HG02763 (cell line): ENCODE results near the gene BTBD18.

Experiments
- ATAC-seq: cut with Tn5 transposase; IDR thresholded peaks from one replicate; pipeline ENCODE4 v1.9.1; 2021; ENCODE audit warnings: mild to moderate bottlenecking, moderate library complexity; ENCODE audit not compliant: unreplicated experiment

BTBD18 gene

GRCh38 chr11:57751676-57752253, at the start of gene BTBD18:
BTBD18 (minus strand) TSS chr11:57751819; CDS start chr11:57751188, 631 bp downstream.
- ATAC-seq, result no peak

- ATAC-seq, result no peak
Observed at GRCh38 chr11:57801183-57801485, 49.5 kb upstream of the BTBD18 start.

GRCh38 chr11:57800444-57801182, 49.0 kb upstream of the BTBD18 start:
- ATAC-seq, result peak; percentile 73

DNA sequence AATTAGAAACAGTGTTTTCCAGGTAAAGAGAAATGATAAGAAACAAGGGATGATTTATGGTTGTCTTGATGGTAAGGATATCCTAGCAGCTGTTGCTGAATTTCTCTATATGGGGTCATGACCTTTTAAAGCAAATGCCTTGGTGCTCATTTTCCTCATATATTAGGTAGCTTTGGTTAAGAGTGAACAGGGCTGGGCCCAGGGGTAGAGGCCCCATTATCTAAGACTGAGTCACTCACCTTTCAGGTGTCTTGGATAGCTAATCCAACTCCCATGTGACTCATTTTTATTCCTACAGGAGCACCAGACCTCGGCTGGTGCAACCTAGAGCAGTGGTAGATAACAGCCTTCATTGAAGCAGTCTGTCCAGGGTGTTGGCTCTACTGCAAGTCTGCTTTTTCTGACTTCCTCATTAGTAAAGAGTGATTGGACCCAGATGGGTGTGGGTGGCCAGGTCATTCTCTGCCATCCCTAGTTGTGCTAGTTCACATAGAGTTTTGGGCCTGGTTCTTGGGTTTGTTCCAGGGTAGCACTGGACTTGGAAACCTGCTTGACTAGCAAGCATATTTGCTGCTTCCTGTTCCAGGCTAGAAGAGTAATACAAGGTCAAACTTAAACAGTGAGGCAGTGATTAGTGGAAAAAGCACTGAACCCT, 47.4 kb upstream of the BTBD18 start:
- ATAC-seq, result no peak

- no peak for ATAC-seq
Observed at GRCh38 chr11:57793351-57794115, 41.9 kb upstream of the BTBD18 start.

DNA sequence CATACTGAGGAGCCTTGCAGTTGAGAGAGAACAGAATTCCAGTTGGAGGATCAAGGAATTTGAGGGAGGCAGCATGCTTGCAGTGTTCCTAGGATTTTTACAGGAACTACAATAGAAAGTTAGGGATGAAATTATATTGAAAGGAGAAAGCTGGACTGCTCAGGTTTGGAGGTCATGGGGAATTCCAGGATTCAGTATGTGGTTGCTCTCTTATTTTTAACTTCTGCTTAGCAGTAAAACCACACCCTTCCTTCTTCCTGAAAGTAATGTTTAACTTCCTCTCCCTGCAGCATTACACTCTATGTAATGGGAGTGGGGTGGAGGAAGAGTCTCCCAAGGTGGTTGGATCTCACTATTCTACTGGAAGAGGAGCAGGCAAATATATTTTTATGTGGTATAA, 41.3 kb upstream of the BTBD18 start:
- no peak for ATAC-seq

DNA sequence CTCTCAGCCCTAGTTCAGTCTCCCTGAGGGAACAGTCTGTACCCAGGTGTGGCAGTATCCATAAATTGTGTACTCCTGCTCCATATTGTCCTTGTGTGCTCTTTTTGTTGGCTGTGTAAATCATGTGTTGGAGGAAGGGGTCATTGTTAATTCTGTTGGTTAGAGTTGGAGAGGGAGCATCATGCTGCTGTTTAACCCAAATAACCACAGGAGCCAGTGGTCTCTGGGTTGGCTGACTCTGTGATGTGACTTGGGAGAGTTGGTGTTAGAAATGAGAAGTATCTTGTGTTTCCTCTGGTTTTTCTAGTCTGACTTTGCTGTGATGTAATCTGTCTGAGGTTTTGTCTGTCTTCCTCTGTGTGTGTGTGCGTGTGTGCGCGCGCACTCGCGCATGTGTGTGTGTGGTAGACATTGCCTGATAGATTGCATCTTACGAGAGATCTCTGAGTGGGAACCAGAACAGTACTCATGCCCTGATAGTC, 40.5 kb upstream of the BTBD18 start:
- peak; percentile 76 for ATAC-seq

DNA sequence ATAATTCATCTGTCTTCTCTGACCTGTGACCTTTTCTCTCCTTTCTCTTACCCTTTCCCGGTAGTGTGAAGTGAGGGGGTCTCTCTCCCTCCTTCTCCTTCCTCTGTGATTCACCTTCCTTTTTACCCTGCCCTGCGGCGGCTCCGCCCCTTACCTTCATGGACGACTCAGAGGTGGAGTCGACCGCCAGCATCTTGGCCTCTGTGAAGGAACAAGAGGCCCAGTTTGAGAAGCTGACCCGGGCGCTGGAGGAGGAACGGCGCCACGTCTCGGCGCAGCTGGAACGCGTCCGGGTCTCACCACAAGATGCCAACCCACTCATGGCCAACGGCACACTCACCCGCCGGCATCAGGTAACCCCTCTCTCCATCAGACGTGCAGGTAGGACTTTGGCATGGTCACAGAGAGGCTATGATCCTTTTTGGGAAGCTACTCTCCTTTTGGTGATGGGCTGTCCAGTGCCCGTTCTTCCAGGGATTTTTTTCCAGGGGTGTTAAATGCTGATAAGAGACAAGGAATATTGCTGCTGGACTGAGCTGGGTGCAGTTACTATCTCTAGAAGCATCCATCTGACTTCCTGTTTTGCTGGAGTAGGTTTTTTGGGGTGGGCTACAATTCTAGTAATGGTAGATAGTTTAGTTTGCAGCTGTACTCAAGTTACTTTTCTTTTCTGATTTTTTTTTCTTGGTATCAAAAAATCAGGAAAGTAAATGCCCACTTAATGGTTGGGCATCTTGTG, 39.9 kb upstream of the BTBD18 start:
- ATAC-seq, result no peak

DNA sequence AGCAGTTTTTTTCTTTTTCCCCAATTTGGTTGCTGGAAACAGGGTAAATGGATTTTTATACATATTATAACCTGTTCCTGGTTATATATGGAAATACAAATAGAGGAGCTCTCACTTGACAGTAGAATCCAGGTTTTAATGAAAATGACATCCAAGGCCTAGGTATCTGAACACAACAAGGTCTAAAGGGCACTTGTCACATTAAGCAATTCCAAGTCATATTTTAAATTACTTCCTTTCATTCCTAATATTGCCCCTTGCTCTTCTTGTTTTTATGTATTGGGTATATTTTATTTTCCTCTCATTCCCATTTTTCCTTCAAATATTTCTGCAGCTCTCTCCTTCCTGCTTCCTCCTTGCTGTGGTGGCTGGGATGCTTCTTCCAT, 37.1 kb upstream of the BTBD18 start:
- no peak for ATAC-seq

- ATAC-seq, result peak; percentile 49
Observed at GRCh38 chr11:57787920-57788702, 36.5 kb upstream of the BTBD18 start.

DNA sequence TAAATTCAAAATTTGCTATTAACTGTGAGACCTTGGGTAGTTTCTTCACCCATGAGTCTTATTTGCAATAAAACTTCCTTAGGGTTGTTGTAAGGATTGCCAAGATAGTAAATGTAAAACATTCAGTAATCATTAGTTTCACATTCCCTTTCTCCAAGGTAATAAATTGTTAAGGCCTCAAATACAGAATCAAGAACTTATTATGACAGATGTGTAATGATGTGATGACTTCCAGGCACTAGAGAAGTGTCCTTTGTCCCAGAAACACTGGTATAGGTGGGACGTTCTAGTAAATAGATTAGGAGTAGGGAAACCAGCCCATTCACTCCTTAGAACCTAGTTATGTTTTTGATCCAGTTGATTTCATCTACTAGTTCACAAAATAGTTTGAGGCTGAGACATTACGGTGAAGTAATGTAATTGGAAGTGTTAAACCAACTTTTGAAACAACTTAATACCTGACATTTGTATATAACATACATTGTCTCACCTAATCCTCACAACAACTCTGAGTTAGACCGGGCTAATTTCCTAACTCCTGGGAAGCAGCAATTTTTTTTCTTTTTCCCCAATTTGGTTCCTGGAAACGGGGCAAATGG, 35.5 kb upstream of the BTBD18 start:
- no peak for ATAC-seq

- ATAC-seq, result no peak
Observed at GRCh38 chr11:57786436-57786835, 34.8 kb upstream of the BTBD18 start.

- no peak for ATAC-seq
Observed at GRCh38 chr11:57785072-57785471, 33.5 kb upstream of the BTBD18 start.

- no peak for ATAC-seq
Observed at GRCh38 chr11:57781529-57781943, 29.9 kb upstream of the BTBD18 start.

- no peak for ATAC-seq
Observed at GRCh38 chr11:57779276-57779675, 27.7 kb upstream of the BTBD18 start.

- no peak for ATAC-seq
Observed at GRCh38 chr11:57778318-57779037, 26.9 kb upstream of the BTBD18 start.

GRCh38 chr11:57777969-57778317, 26.3 kb upstream of the BTBD18 start:
- ATAC-seq, result no peak

DNA sequence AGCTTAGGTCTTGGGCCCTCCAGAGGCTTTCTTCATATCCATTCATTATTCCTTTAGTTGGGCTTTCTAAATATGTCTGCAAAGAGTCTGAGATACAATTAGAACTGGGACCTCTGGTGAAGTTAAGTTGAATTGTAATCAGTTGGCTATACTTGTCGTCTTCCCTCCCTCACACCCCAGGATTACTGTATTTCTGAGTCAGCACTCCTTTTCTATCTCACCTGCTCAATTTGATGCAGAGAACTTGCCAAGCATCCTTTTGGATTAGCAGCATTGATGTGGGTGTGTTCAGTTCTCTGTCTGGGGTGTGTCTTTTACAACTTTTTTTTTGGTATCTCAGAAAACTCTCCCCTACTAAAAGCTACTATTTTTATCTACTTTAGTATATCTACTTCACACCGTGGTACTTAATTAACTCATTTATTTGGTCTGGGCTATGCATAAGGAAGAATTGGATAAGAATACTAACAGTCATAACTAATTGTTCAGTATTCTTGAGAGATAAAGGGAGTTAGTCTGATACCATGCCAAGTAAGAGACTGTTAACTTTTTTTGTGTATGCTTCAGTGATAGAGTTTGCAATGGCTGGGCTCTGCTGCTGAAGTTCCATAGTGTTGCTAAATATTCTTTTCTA, 25.1 kb upstream of the BTBD18 start:
- no peak for ATAC-seq
